IPS DF 19.7 (cell line): ENCODE measurements around the gene PLEKHB1.
A peak's percentile ranks its signal among the peaks of the same experiment; 100 is the strongest.

Experiments
- DNase-seq: peaks from one replicate; pipeline ENCODE4 v3.0.0-alpha.2; 2013; ENCODE audit warnings: low read depth, low spot score

The PLEKHB1 gene

GRCh38 chr11:73648121-73648520 is 1.7 kb downstream of the PLEKHB1 start:
- DNase-seq = no peak

- no peak for DNase-seq
Measured at GRCh38 chr11:73648571-73649046, 2.2 kb downstream of the PLEKHB1 start.

GRCh38 chr11:73649206-73649605 is 2.8 kb downstream of the PLEKHB1 start:
- DNase-seq = no peak

GRCh38 chr11:73650400-73650799 is 4.0 kb downstream of the PLEKHB1 start:
- DNase-seq = no peak

GRCh38 chr11:73651252-73651651 is 4.9 kb downstream of the PLEKHB1 start:
- DNase-seq = no peak

GRCh38 chr11:73651661-73652045 is 5.3 kb downstream of the PLEKHB1 start:
- DNase-seq = no peak

- no peak for DNase-seq
Measured at GRCh38 chr11:73652046-73652730, 5.8 kb downstream of the PLEKHB1 start.

- DNase-seq = no peak
Measured at GRCh38 chr11:73652856-73653559, 6.6 kb downstream of the PLEKHB1 start.

GRCh38 chr11:73653996-73654395 is 7.6 kb downstream of the PLEKHB1 start:
- no peak for DNase-seq

- no peak for DNase-seq
Measured at GRCh38 chr11:73654482-73655021, 8.2 kb downstream of the PLEKHB1 start.

GRCh38 chr11:73655686-73656085 is 9.3 kb downstream of the PLEKHB1 start:
- no peak for DNase-seq

- no peak for DNase-seq
Measured at GRCh38 chr11:73656985-73657384, 10.6 kb downstream of the PLEKHB1 start.

GRCh38 chr11:73659961-73660360 is 13.6 kb downstream of the PLEKHB1 start:
- no peak for DNase-seq

- no peak for DNase-seq
Measured at GRCh38 chr11:73660497-73661034, 14.2 kb downstream of the PLEKHB1 start.

GRCh38 chr11:73661035-73661628 is 14.8 kb downstream of the PLEKHB1 start:
- peak; percentile 60 for DNase-seq

GRCh38 chr11:73662445-73663157 is 16.2 kb downstream of the PLEKHB1 start:
- DNase-seq = no peak

GRCh38 chr11:73663604-73664495 is 17.5 kb downstream of the PLEKHB1 start:
- DNase-seq = no peak

- no peak for DNase-seq
Measured at GRCh38 chr11:73664877-73665276, 18.5 kb downstream of the PLEKHB1 start.

GRCh38 chr11:73667891-73668290 is 21.5 kb downstream of the PLEKHB1 start:
- DNase-seq = no peak

- DNase-seq = no peak
Measured at GRCh38 chr11:73670808-73671207, 24.4 kb downstream of the PLEKHB1 start.

- DNase-seq = no peak
Measured at GRCh38 chr11:73671701-73672100, 25.3 kb downstream of the PLEKHB1 start.
